Measurements from ENCODE around the gene ERGIC1. TPM values are rescaled to one million over a fixed set of nuclear protein-coding genes. Genes with fewer than 3 reads are reported as not detected.
"Not testable (repeated sequence)": the region's sequence is repeated elsewhere in the genome, so short reads cannot be mapped to it uniquely, and the experiment has no call there.

ERGIC1 gene
- total RNA-seq, 4 donors from 2014 or later, result 50.9 to 83.0 (median 65.5) TPM

DNA sequence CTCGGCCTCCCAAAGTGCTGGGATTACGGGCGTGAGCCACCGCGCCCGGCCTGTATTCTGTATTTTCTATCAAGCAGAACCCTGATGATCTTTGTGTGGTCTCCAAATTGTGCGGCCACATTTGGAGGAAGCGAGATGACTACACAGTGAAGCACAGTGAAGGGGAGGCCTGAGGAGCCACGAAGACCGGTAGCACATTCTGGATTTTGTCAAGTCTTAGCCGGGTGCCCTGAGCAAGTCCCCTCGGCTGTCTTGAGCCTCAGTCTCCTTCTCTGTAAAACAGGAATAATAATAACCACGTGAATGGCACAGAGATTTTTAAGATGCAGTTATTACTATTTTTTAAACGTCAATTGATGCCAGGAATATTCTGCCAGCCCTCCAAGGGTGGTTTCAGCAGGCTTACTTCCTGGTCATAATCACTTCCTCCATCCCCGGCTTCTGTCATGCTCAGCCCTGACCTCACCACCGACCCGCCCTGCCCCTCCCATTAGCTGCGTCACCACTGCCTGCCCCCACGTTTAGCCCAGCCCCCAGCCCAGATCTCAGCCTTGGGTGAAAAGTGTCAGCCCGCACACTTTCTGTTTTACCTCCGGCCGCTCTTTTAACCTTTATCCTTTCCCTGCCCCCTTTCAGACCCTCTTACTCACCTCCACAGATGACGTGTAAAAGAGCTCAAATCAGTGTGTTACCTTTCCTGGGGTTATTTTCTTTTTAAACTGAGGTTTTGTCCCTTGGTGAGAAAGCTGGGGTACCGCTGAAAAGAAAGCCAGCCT, 27.0 kb upstream of the ERGIC1 start:
- intact Hi-C loops (cut with DNase I), result no loop called here
- peak; percentile 81 for DNase-seq
- H3K9me3 ChIP-seq, result peaks cover 0 to 6% (median 0%) of the 10 kb centered on the region in 3 donors
- peak overlapping the region in 3 of 4 donors; percentile 30 to 57 (median 36) for H3K4me3 ChIP-seq
- peak in 3 of 4 donors; percentile 28 to 81 (median 47) for TF ChIP-seq POLR2A (IDR thresholded peaks at IDR 0.05)
- TF ChIP-seq, protein P1, sequence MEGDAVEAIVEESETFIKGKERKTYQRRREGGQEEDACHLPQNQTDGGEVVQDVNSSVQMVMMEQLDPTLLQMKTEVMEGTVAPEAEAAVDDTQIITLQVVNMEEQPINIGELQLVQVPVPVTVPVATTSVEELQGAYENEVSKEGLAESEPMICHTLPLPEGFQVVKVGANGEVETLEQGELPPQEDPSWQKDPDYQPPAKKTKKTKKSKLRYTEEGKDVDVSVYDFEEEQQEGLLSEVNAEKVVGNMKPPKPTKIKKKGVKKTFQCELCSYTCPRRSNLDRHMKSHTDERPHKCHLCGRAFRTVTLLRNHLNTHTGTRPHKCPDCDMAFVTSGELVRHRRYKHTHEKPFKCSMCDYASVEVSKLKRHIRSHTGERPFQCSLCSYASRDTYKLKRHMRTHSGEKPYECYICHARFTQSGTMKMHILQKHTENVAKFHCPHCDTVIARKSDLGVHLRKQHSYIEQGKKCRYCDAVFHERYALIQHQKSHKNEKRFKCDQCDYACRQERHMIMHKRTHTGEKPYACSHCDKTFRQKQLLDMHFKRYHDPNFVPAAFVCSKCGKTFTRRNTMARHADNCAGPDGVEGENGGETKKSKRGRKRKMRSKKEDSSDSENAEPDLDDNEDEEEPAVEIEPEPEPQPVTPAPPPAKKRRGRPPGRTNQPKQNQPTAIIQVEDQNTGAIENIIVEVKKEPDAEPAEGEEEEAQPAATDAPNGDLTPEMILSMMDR (IDR thresholded peaks at IDR 0.05), result no peak
- 33 to 42% methylated on average over 13 to 17 of the region's 24 CpGs for WGBS, 2 donors
- peaks cover 0 to 12% (median 4%) of the 10 kb centered on the region in 3 donors for H3K4me1 ChIP-seq
- no peaks in the 10 kb centered on the region for H3K27me3 ChIP-seq
- no peaks in the 10 kb centered on the region for H3K36me3 ChIP-seq
- peak overlapping the region; percentile 82 to 90 (median 84) for H3K27ac ChIP-seq

DNA sequence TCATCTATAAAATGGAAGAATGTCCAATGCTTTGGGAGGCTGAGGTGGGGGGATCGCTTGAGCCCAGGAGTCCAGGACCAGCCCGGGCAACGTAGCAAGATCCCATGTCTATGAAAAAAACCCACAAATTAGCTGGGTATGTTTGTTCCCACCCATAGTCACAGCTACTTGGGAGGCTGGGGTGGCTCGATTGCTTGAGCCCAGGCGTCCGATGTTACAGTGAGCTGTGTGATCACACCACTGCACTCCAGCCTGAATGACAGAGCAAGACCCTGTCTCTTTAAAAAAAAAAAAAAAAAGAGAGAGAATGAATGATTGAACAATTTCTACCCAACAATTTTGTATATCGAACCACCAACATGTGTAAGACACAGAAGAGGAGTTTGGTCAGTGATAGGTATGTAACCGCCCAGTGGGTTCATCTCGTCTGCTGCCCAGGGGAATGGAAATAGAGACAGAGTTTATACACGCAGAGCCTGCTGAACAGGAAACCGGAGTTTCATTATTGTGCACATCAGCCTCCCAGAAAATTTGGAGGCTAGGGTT, 26.2 kb upstream of the ERGIC1 start:
- peak overlapping the region in 3 of 4 donors; percentile 30 to 57 (median 36) for H3K4me3 ChIP-seq
- intact Hi-C loops (cut with DNase I), result no loop called here

DNA sequence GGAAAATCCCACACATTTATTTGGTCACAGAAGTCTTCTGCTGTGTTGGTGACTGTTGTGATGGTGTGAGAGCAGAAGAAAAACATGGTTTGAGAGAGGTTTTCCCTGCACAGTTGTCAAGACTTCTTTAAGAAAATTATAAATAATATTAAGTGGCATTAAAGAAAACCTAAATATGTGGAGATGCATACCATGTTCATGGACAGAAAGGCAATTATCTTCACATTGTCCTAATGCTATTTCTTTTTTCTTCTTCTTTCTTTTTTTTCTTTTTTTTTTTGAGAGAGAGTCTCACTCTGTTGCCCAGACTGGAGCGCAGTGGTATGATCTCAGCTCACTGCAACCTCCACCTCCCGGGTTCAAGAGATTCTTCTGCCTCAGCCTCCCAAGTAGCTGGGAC, 24.3 kb upstream of the ERGIC1 start:
- H3K4me1 ChIP-seq, result peaks cover 0 to 12% (median 4%) of the 10 kb centered on the region in 3 donors
- no peaks in the 10 kb centered on the region for H3K36me3 ChIP-seq
- DNase-seq, result no peak
- intact Hi-C loops (cut with DNase I), result no loop called here
- WGBS, 2 donors, result 84 to 91% methylated on average over 2 of the region's 2 CpGs
- no peaks in the 10 kb centered on the region for H3K27me3 ChIP-seq
- TF ChIP-seq, protein P1 (IDR thresholded peaks at IDR 0.05), result no peak
- TF ChIP-seq POLR2A (IDR thresholded peaks at IDR 0.05), result no peak
- H3K4me3 ChIP-seq, result no peak overlapping the region
- H3K9me3 ChIP-seq, result peaks cover 0 to 6% (median 0%) of the 10 kb centered on the region in 3 donors
- no peak overlapping the region for H3K27ac ChIP-seq

More for the DNA sequence above, 26.2 kb upstream of the ERGIC1 start:
- TF ChIP-seq POLR2A (IDR thresholded peaks at IDR 0.05), result no peak
- TF ChIP-seq, protein P1 (IDR thresholded peaks at IDR 0.05), result no peak
- WGBS, 2 donors, result 80 to 84% methylated on average over 11 of the region's 11 CpGs
- H3K4me1 ChIP-seq, result peaks cover 0 to 12% (median 4%) of the 10 kb centered on the region in 3 donors
- H3K36me3 ChIP-seq, result no peaks in the 10 kb centered on the region
- no peaks in the 10 kb centered on the region for H3K27me3 ChIP-seq
- H3K27ac ChIP-seq, result peak overlapping the region; percentile 82 to 90 (median 84)
- peaks cover 0 to 6% (median 0%) of the 10 kb centered on the region in 3 donors for H3K9me3 ChIP-seq
- no peak for DNase-seq

DNA sequence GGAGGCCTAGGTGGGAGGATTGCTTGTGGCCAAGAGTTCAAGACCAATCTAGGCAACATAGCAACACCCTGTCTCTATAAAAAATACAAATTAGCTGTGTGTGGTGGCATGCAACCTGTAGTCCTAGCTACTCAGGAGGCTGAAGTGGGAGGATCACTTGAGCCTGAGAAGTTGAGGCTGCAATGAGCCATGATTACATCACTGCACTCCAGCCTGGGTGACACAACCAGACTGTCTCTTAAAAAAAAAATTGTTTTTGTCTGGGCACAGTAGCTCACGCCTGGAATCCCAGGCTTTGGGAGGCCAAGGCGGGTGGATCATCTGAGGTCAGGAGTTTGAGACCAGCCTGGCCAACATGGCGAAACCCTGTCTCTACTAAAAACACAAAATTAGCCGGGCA, 23.1 kb upstream of the ERGIC1 start:
- peaks cover 0 to 12% (median 4%) of the 10 kb centered on the region in 3 donors for H3K4me1 ChIP-seq
- intact Hi-C loops (cut with DNase I); H3K27ac ChIP-seq; H3K36me3 ChIP-seq; H3K9me3 ChIP-seq; H3K4me3 ChIP-seq; H3K27me3 ChIP-seq; DNase-seq: not testable (repeated sequence)
- 87 to 89% methylated on average over 3 to 4 of the region's 4 CpGs for WGBS, 2 donors

DNA sequence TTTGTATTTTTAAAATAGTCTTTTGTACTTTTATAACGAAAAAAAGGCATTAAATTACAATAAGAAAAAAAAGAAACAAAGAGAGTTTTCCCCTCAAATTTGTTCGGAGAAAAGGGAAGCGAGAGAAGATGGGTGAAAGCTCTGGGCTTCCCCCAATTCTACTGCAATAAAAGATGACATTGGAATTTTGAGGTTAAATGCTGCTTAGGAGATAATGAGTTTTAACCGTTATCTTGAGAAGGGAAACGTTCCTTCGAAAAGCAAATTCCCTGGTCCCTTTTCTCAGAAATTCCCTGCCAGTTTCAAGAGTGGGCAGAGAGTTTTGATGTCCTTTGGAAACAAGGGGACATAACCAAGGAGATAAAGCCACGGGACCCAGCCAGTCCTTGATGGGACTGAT, 18.4 kb upstream of the ERGIC1 start:
- Histone ChIP-seq H3K36me3 (no peaks in the 10 kb centered on the region), H3K4me3 (no peak overlapping the region), H3K9me3 (no peaks in the 10 kb centered on the region), H3K27me3 (no peaks in the 10 kb centered on the region), H3K4me1 (peaks cover 4 to 32% (median 11%) of the 10 kb centered on the region in 3 donors), H3K27ac (no peak overlapping the region)
- intact Hi-C loops (cut with DNase I), result no loop called here
- TF ChIP-seq, protein P1 (IDR thresholded peaks at IDR 0.05), result no peak
- no peak for TF ChIP-seq POLR2A (IDR thresholded peaks at IDR 0.05)
- 70 to 97% methylated on average over 7 of the region's 7 CpGs for WGBS, 2 donors
- no peak for DNase-seq

All from esophagus squamous epithelium (tissue), 5 donors.